Glutamatergic neuron (in vitro differentiated cells): ENCODE results near the gene RAD52. TPM values are rescaled to one million over a fixed set of nuclear protein-coding genes. Genes with fewer than 3 reads are reported as not detected.

Source experiments
- DNase-seq: peaks from one replicate; pipeline ENCODE4 v3.0.0; 2022
- H3K27ac Mint-ChIP-seq: one replicate; pipeline ENCODE4 v1.8.0; 2020; ENCODE audit warnings: mild to moderate bottlenecking, mixed read lengths, inconsistent platforms; ENCODE audit not compliant: unreplicated experiment
- H3K27me3 Mint-ChIP-seq: one replicate; pipeline ENCODE4 v1.8.0; 2020; ENCODE audit warnings: mild to moderate bottlenecking, moderate library complexity, mixed read lengths, inconsistent platforms; ENCODE audit not compliant: unreplicated experiment
- H3K36me3 Mint-ChIP-seq: one replicate; pipeline ENCODE4 v1.8.0; 2020; ENCODE audit warnings: mild to moderate bottlenecking, mixed read lengths, inconsistent platforms; ENCODE audit not compliant: unreplicated experiment
- H3K4me1 Mint-ChIP-seq: one replicate; pipeline ENCODE4 v1.8.0; 2020; ENCODE audit warnings: mild to moderate bottlenecking, low read depth, mixed read lengths, inconsistent platforms; ENCODE audit not compliant: unreplicated experiment
- H3K4me3 Mint-ChIP-seq: one replicate; pipeline ENCODE4 v1.8.0; 2020; ENCODE audit warnings: mild to moderate bottlenecking, mixed read lengths, inconsistent platforms; ENCODE audit not compliant: unreplicated experiment
- H3K9me3 Mint-ChIP-seq: one replicate; pipeline ENCODE4 v1.8.0; 2020; ENCODE audit warnings: mild to moderate bottlenecking, moderate library complexity, mixed read lengths, inconsistent platforms; ENCODE audit not compliant: unreplicated experiment
- CTCF ChIP-seq: fragments of 200-600 bp; sonication (generic); IDR thresholded peaks from one replicate; pipeline ENCODE4 v1.5.0; 2021; ENCODE audit not compliant: partially characterized antibody, unreplicated experiment
- total RNA-seq: library from RNA; stranded (reverse); fragmentation: NEBNext Ultra II Directional; extraction: Animal tissue kit (Norgen Biotek cat#: 25700); gene quantifications from one replicate; pipeline ENCODE4 v1.2.1, GENCODE V29; 2021; ENCODE audit not compliant: unreplicated experiment

RAD52 gene
- total RNA-seq, 1 donor from 2014 or later, result 16.5 TPM

GRCh38 chr12:886206-886605 is 63.3 kb downstream of the RAD52 start:
- Mint-ChIP-seq H3K36me3 (no peaks in the 10 kb centered on the region), H3K4me1 (no peaks in the 10 kb centered on the region), H3K27ac (peak overlapping the region; percentile 1), H3K9me3 (peaks cover 1% of the 10 kb centered on the region), H3K4me3 (no peak overlapping the region), H3K27me3 (no peaks in the 10 kb centered on the region)
- TF ChIP-seq CTCF, result no peak
- no peak for DNase-seq

GRCh38 chr12:885701-886100 is 63.8 kb downstream of the RAD52 start:
- no peaks in the 10 kb centered on the region for H3K36me3 Mint-ChIP-seq
- H3K27me3 Mint-ChIP-seq, result no peaks in the 10 kb centered on the region
- DNase-seq, result no peak
- no peak overlapping the region for H3K4me3 Mint-ChIP-seq
- peak overlapping the region; percentile 56 for H3K27ac Mint-ChIP-seq
- no peaks in the 10 kb centered on the region for H3K4me1 Mint-ChIP-seq
- H3K9me3 Mint-ChIP-seq, result peaks cover 1% of the 10 kb centered on the region
- no peak for TF ChIP-seq CTCF

DNA sequence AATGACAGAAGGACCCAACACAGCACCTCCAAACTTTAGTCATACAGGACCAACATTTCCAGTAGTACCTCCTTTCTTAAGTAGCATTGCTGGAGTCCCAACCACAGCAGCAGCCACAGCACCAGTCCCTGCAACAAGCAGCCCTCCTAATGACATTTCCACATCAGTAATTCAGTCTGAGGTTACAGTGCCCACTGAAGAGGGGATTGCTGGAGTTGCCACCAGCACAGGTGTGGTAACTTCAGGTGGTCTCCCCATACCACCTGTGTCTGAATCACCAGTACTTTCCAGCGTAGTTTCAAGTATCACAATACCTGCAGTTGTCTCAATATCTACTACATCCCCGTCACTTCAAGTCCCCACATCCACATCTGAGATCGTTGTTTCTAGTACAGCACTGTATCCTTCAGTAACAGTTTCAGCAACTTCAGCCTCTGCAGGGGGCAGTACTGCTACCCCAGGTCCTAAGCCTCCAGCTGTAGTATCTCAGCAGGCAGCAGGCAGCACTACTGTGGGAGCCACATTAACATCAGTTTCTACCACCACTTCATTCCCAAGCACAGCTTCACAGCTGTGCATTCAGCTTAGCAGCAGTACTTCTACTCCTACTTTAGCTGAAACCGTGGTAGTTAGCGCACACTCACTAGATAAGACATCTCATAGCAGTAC is 64.6 kb downstream of the RAD52 start:
- Mint-ChIP-seq H3K4me1 (no peaks in the 10 kb centered on the region), H3K36me3 (no peaks in the 10 kb centered on the region), H3K9me3 (peaks cover 1% of the 10 kb centered on the region), H3K27ac (peak overlapping the region; percentile 56), H3K27me3 (no peaks in the 10 kb centered on the region), H3K4me3 (no peak overlapping the region)
- TF ChIP-seq CTCF, result no peak
- DNase-seq, result no peak

- no peaks in the 10 kb centered on the region for H3K27me3 Mint-ChIP-seq
- DNase-seq, result no peak
- TF ChIP-seq CTCF, result no peak
- H3K4me3 Mint-ChIP-seq, result no peak overlapping the region
- no peak overlapping the region for H3K27ac Mint-ChIP-seq
- peaks cover 7% of the 10 kb centered on the region for H3K4me1 Mint-ChIP-seq
- H3K36me3 Mint-ChIP-seq, result no peaks in the 10 kb centered on the region
- peaks cover 1% of the 10 kb centered on the region for H3K9me3 Mint-ChIP-seq
Observed at GRCh38 chr12:880656-881055, 68.8 kb downstream of the RAD52 start.

DNA sequence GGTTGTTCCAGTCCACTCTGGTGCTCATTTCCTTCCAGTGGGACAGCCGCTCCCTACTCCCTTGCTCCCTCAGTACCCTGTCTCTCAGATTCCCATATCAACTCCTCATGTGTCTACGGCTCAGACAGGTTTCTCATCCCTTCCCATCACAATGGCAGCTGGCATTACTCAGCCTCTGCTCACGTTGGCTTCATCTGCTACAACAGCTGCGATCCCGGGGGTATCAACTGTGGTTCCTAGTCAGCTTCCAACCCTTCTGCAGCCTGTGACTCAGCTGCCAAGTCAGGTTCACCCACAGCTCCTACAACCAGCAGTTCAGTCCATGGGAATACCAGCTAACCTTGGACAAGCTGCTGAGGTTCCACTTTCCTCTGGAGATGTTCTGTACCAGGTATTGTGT is 69.9 kb downstream of the RAD52 start:
- TF ChIP-seq CTCF, result no peak
- H3K27me3 Mint-ChIP-seq, result no peaks in the 10 kb centered on the region
- no peaks in the 10 kb centered on the region for H3K36me3 Mint-ChIP-seq
- H3K4me1 Mint-ChIP-seq, result peaks cover 7% of the 10 kb centered on the region
- peaks cover 1% of the 10 kb centered on the region for H3K9me3 Mint-ChIP-seq
- no peak overlapping the region for H3K4me3 Mint-ChIP-seq
- H3K27ac Mint-ChIP-seq, result peak overlapping the region; percentile 87
- DNase-seq, result peak; percentile 61
